ENCODE results near the gene DNAJC6.
A peak's percentile ranks its signal among the peaks of the same experiment; 100 is the strongest.
"Not testable (repeated sequence)": the region's sequence is repeated elsewhere in the genome, so short reads cannot be mapped to it uniquely, and the experiment has no call there.

DNAJC6 gene

DNA sequence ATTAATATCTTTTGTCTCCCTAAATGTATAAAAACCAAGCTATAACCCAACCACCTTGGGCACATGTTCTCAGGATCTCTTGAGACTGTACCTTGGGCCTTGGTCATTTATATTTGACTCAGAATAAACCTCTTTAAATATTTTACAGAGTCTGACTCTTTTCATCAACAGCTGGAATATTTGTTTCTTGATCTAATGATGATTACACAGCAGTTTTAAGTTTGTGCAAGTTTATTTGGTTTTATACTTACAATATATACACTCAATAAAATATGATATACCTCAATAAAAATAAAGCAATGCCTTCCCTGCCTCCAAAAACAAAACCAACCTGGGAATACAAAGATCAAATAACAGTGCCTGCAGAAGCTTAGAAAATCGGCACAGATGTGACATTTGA, 133.1 kb downstream of the DNAJC6 start:
- DNase-seq (ENCODE audit: low read depth, low spot score) = no peak
- no peak overlapping the region for H3K4me3 ChIP-seq (ENCODE audit: low read length)

GRCh38 chr1:65443647-65444046, 134.3 kb downstream of the DNAJC6 start:
- no peak for DNase-seq (ENCODE audit: low read depth, low spot score)
- no peak overlapping the region for H3K4me3 ChIP-seq (ENCODE audit: low read length)

- no peak overlapping the region for H3K4me3 ChIP-seq (ENCODE audit: low read length)
- DNase-seq (ENCODE audit: low read depth, low spot score) = no peak
Measured at GRCh38 chr1:65444128-65444640, 134.8 kb downstream of the DNAJC6 start.

GRCh38 chr1:65445837-65446236, 136.5 kb downstream of the DNAJC6 start:
- no peak for DNase-seq (ENCODE audit: low read depth, low spot score)
- no peak overlapping the region for H3K4me3 ChIP-seq (ENCODE audit: low read length)

DNA sequence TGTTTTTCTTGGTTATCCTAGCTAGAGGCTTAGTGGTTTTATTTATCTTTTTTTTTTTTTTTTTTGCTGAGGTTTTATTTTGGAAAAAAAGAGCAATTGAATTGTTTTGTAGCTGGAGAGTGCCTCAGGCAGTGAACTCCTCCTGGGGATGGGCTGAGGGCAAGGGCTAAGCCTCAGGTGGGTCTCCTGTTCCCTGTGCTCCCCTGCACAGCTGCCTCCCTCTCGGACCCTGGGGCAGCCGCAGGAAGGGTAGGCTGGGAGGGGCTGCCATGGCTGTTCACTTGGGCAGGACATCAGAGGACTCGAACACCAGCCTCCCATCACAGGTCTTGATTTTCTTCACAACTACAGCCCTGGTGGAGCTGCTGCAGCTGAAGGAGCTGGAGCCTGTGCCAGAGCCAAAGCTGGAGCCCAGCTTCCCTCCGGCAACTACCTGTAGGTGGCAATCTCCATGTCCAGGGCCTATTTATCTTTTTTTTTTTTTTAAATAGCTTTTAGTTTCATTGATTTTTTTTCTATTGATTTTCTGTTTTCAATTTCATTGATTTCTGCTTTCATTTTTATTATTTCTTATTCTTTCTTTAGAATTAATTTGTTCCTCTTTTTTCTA, 140.0 kb downstream of the DNAJC6 start:
- DNase-seq (ENCODE audit: low read depth, low spot score) = no peak
- H3K4me3 ChIP-seq (ENCODE audit: low read length) = no peak overlapping the region

DNA sequence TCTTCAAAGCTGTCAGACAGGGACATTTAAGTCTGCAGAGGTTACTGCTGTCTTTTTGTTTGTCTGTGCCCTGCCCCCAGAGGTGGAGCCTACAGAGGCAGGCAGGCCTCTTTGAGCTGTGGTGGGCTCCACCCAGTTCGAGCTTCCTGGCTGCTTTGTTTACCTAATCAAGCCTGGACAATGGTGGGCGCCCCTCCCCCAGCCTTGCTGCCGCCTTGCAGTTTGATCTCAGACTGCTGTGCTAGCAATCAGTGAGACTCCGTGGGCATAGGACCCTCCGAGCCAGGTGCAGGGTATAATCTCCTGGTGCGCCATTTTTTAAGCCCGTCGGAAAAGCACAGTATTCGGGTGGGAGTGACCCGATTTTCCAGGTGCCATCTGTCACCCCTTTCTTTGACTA, 146.3 kb downstream of the DNAJC6 start:
- H3K4me3 ChIP-seq (ENCODE audit: low read length); DNase-seq (ENCODE audit: low read depth, low spot score): not testable (repeated sequence)

DNA sequence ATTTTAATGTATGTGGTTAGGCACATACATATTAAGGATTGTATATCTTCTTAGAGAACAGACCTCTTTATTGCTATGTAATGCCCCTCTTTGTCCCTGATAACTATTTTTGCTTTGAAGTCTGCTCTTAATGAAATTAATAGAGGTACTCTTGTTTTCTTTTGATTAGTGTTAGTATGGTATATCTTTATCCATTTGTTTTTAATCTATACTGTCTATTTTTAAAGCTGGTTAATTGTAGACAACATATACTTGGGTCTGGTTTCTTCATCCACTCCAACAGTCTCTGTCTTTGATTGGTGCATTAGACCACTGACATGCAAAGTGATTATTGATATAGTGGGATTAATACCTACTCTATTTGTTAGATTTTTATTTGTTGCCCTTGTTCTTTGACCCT, 147.1 kb downstream of the DNAJC6 start:
- H3K4me3 ChIP-seq (ENCODE audit: low read length) = no peak overlapping the region
- no peak for DNase-seq (ENCODE audit: low read depth, low spot score)

GRCh38 chr1:65457868-65458267, 148.5 kb downstream of the DNAJC6 start:
- peak; percentile 49 for DNase-seq (ENCODE audit: low read depth, low spot score)
- no peak overlapping the region for H3K4me3 ChIP-seq (ENCODE audit: low read length)

DNA sequence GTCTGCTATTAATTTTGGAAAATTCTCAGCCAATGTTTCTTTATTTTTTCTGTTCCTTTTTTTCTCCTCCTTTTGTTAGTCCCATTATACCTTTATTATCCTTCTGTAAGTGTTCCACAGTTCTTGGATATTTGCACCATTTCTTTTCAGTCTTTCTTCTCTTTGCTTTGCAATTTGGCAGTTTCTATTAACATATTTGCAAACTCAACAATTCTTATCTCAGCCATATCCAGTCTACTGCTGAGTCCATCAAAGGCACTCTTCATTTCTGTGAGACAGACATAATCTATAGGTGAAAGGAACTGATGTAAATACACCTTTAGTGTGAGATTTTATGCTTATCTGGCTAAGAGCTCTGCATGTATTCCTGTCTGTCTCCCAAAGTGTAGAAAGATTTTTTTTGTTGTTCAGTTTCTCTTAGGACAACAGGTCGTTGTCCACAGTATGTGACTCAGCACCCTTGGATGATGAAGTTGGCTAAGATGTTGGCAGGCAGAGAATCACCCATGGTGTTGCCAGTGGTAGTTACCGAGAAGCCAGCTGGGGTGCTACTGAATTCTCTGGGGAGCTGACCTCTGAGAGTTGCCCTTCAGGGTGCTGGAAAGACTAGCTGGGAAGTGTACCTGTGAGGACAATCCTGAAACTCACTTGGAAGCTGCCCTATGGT, 149.5 kb downstream of the DNAJC6 start:
- DNase-seq (ENCODE audit: low read depth, low spot score) = no peak
- no peak overlapping the region for H3K4me3 ChIP-seq (ENCODE audit: low read length)

GRCh38 chr1:65459397-65459768, 150.0 kb downstream of the DNAJC6 start:
- H3K4me3 ChIP-seq (ENCODE audit: low read length) = no peak overlapping the region
- DNase-seq (ENCODE audit: low read depth, low spot score) = peak; percentile 49

Measured in Jurkat, Clone E6-1 (cell line).